H9 (cell line): ENCODE results near the gene USP6. TPM values are rescaled to one million over a fixed set of nuclear protein-coding genes. Genes with fewer than 3 reads are reported as not detected.
"Not testable (repeated sequence)": the region's sequence is repeated elsewhere in the genome, so short reads cannot be mapped to it uniquely, and the experiment has no call there.

Source experiments
- DNase-seq: peaks from one replicate; pipeline ENCODE4 v3.0.0-alpha.2; 2017
- H2AFZ ChIP-seq: one replicate; pipeline ENCODE4 v1.6.1; 2013; ENCODE audit warnings: mild to moderate bottlenecking, low read length, control low read depth, moderate library complexity
- H2AK5ac ChIP-seq: 2 replicates; pipeline ENCODE4 v1.6.1; 2013; ENCODE audit warnings: low read length, control low read depth, mixed read lengths; ENCODE audit not compliant: insufficient read length
- H2BK120ac ChIP-seq: one replicate; pipeline ENCODE4 v1.6.1; 2013; ENCODE audit warnings: low read depth, mild to moderate bottlenecking, low read length, control low read depth, inconsistent platforms; ENCODE audit not compliant: poor library complexity, severe bottlenecking
- H2BK12ac ChIP-seq: 2 replicates; pipeline ENCODE4 v1.6.1; 2013; ENCODE audit warnings: low read length, control low read depth, mixed read lengths, low read depth; ENCODE audit not compliant: insufficient read length
- H2BK15ac ChIP-seq: 2 replicates; pipeline ENCODE4 v1.6.1; 2013; ENCODE audit warnings: low read depth, low read length, control low read depth
- H2BK20ac ChIP-seq: one replicate; pipeline ENCODE4 v1.6.1; 2013; ENCODE audit warnings: low read depth, mild to moderate bottlenecking, low read length, control low read depth, inconsistent platforms; ENCODE audit not compliant: poor library complexity, severe bottlenecking
- H2BK5ac ChIP-seq: 2 replicates; pipeline ENCODE4 v1.6.1; 2013; ENCODE audit warnings: low read length, control low read depth, mixed read lengths; ENCODE audit not compliant: insufficient read length
- H3K14ac ChIP-seq: 2 replicates; pipeline ENCODE4 v1.6.1; 2013; ENCODE audit warnings: low read length, control low read depth; ENCODE audit not compliant: insufficient read depth
- H3K18ac ChIP-seq: 2 replicates; pipeline ENCODE4 v1.6.1; 2013; ENCODE audit warnings: low read depth, mild to moderate bottlenecking, mixed read lengths, low read length, control low read depth; ENCODE audit not compliant: insufficient read length
- H3K23ac ChIP-seq: 2 replicates; pipeline ENCODE4 v1.6.1; 2013; ENCODE audit warnings: low read length, control low read depth, mixed read lengths, low read depth; ENCODE audit not compliant: insufficient read length
- H3K23me2 ChIP-seq: 2 replicates; pipeline ENCODE4 v1.6.1; 2013; ENCODE audit warnings: low read depth, mild to moderate bottlenecking, mixed read lengths, low read length, control low read depth; ENCODE audit not compliant: insufficient read length, poor library complexity, severe bottlenecking
- H3K27ac ChIP-seq: 2 replicates; pipeline ENCODE4 v1.5.1; 2013; ENCODE audit warnings: low read length, control low read depth, mixed read lengths, low read depth; ENCODE audit not compliant: insufficient read length
- H3K27me3 ChIP-seq: 2 replicates; pipeline ENCODE4 v1.6.1; 2013; ENCODE audit warnings: low read length, control low read depth, inconsistent platforms; ENCODE audit not compliant: insufficient read depth
- H3K4ac ChIP-seq: 2 replicates; pipeline ENCODE4 v1.6.1; 2013; ENCODE audit warnings: low read depth, mild to moderate bottlenecking, control low read depth, inconsistent platforms, low read length, moderate library complexity
- H3K4me1 ChIP-seq: 2 replicates; pipeline ENCODE4 v1.6.1; 2013; ENCODE audit warnings: low read length, control low read depth, inconsistent platforms; ENCODE audit not compliant: insufficient read depth
- H3K4me2 ChIP-seq: 2 replicates; pipeline ENCODE4 v1.6.1; 2013; ENCODE audit warnings: low read length, control low read depth, mixed read lengths; ENCODE audit not compliant: insufficient read length, insufficient read depth
- H3K56ac ChIP-seq: 2 replicates; pipeline ENCODE4 v1.6.1; 2013; ENCODE audit warnings: low read depth, mild to moderate bottlenecking, mixed read lengths, low read length, control low read depth; ENCODE audit not compliant: insufficient read length
- H3K79me1 ChIP-seq: 2 replicates; pipeline ENCODE4 v1.6.1; 2013; ENCODE audit warnings: low read depth, mild to moderate bottlenecking, moderate library complexity, low read length, control low read depth, inconsistent platforms; ENCODE audit not compliant: insufficient read depth, poor library complexity, severe bottlenecking
- H3K79me2 ChIP-seq: 2 replicates; pipeline ENCODE4 v1.6.1; 2013; ENCODE audit warnings: low read length, control low read depth, inconsistent platforms; ENCODE audit not compliant: insufficient read depth
- H3K9ac ChIP-seq: 2 replicates; pipeline ENCODE4 v1.6.1; 2013; ENCODE audit warnings: low read length, control low read depth, mixed read lengths; ENCODE audit not compliant: insufficient read length; ENCODE audit errors: extremely low read depth
- H3K9me3 ChIP-seq: one replicate; pipeline ENCODE4 v1.6.1; 2013; ENCODE audit warnings: low read depth, low read length, inconsistent platforms; ENCODE audit not compliant: control insufficient read depth
- H3T11ph ChIP-seq: one replicate; pipeline ENCODE4 v1.6.1; 2013; ENCODE audit warnings: mild to moderate bottlenecking, low read length, control low read depth, inconsistent platforms
- H4K20me1 ChIP-seq: one replicate; pipeline ENCODE4 v1.6.1; 2013; ENCODE audit not compliant: control insufficient read depth, insufficient read length, insufficient read depth
- H4K5ac ChIP-seq: 2 replicates; pipeline ENCODE4 v1.6.1; 2013; ENCODE audit warnings: low read depth, mild to moderate bottlenecking, mixed read lengths, low read length, control low read depth; ENCODE audit not compliant: insufficient read length
- H4K8ac ChIP-seq: replicated peaks from 2 replicates; pipeline ENCODE4 v1.6.1; 2013; ENCODE audit warnings: low read length, control low read depth, mixed read lengths, low read depth; ENCODE audit not compliant: insufficient read length
- H4K91ac ChIP-seq: 2 replicates; pipeline ENCODE4 v1.6.1; 2013; ENCODE audit warnings: low read depth, mild to moderate bottlenecking, moderate library complexity, mixed read lengths, low read length, control low read depth; ENCODE audit not compliant: insufficient read length
- H3K27ac Mint-ChIP-seq, 3 experiments: 2 replicates in 2 of 3; 3 replicates in 1 of 3; pipeline ENCODE4 v1.8.0; 2020 to 2021; ENCODE audit warnings: mixed read lengths in 3 of 3, mild to moderate bottlenecking in 1 of 3, moderate library complexity in 1 of 3
- H3K27me3 Mint-ChIP-seq: 2 replicates; pipeline ENCODE4 v1.8.0; 2021; ENCODE audit warnings: low read depth, mild to moderate bottlenecking, moderate library complexity, mixed read lengths
- H3K36me3 Mint-ChIP-seq, 3 experiments: 2 replicates in 2 of 3; 3 replicates in 1 of 3; pipeline ENCODE4 v1.8.0; 2020 to 2021; ENCODE audit warnings: low read depth in 3 of 3, mixed read lengths in 3 of 3; ENCODE audit not compliant: insufficient read depth in 1 of 3
- H3K4me1 Mint-ChIP-seq, 2 experiments: 2 replicates each; pipeline ENCODE4 v1.8.0; 2020; ENCODE audit warnings: mixed read lengths in 2 of 2
- H3K4me3 Mint-ChIP-seq, 2 experiments: 2 replicates in 1 of 2; 3 replicates in 1 of 2; pipeline ENCODE4 v1.8.0; 2020 to 2021; ENCODE audit warnings: mild to moderate bottlenecking in 2 of 2, mixed read lengths in 2 of 2, moderate library complexity in 1 of 2
- H3K9me3 Mint-ChIP-seq, 2 experiments: 2 replicates in 1 of 2; 3 replicates in 1 of 2; pipeline ENCODE4 v1.8.0; 2020; ENCODE audit warnings: mild to moderate bottlenecking in 2 of 2, mixed read lengths in 2 of 2, moderate library complexity in 1 of 2
- WGBS: extraction: QIAGEN DNeasy Blood & Tissue Kit; methylation state at CpG from one replicate; pipeline ENCODE4 v1.1.7; 2013; ENCODE audit warnings: missing lambda C conversion rate, low lambda C conversion rate, mixed read lengths; ENCODE audit not compliant: insufficient read length; ENCODE audit errors: extremely low coverage; 5-methylcytosine and 5-hydroxymethylcytosine counted together
- total RNA-seq: library from RNA; stranded (reverse); gene quantifications from 2 replicates; pipeline ENCODE4 v1.2.1, GENCODE V29; 2021
- TF ChIP-seq, protein P1 (sequence below): fragments of 200-600 bp; sonication (generic); conservative IDR thresholded peaks from 3 replicates; pipeline ENCODE4 v1.8.0; 2021; ENCODE audit warnings: antibody characterized with exemption, mild to moderate bottlenecking

The USP6 gene
- total RNA-seq, 1 experiment from 2014 or later: 0.17 TPM

GRCh38 chr17:5135726-5136579 is 20.1 kb downstream of the USP6 start:
- no peak overlapping the region for H3K56ac ChIP-seq
- H4K91ac ChIP-seq: no peak overlapping the region
- H4K8ac ChIP-seq: no peak overlapping the region
- Mint-ChIP-seq H3K9me3 (no peaks in the 10 kb centered on the region), H3K27me3 (peaks cover 7% of the 10 kb centered on the region; the same call in 1 of the 2 replicates), H3K4me3 (no peak overlapping the region; a peak in 1 of 5 replicates), H3K4me1 (no peaks in the 10 kb centered on the region), H3K36me3 (no peaks in the 10 kb centered on the region), H3K27ac (no peak overlapping the region; a peak in 1 of 7 replicates)
- H4K5ac ChIP-seq: no peak overlapping the region
- H3K23ac ChIP-seq: no peak overlapping the region
- no peaks in the 10 kb centered on the region for H3K79me1 ChIP-seq
- H3T11ph ChIP-seq: no peak overlapping the region
- no peak overlapping the region; the same call in 1 of the 2 replicates for H3K14ac ChIP-seq
- H2AFZ ChIP-seq: no peak overlapping the region
- no peaks in the 10 kb centered on the region for H3K79me2 ChIP-seq
- H3K18ac ChIP-seq: no peak overlapping the region
- no peaks in the 10 kb centered on the region for H3K23me2 ChIP-seq
- no peak overlapping the region for H2AK5ac ChIP-seq
- DNase-seq: peak; percentile 23
- H3K9ac ChIP-seq: no peak overlapping the region
- H3K4ac ChIP-seq: no peak overlapping the region
- no peaks in the 10 kb centered on the region for H4K20me1 ChIP-seq
- H3K4me2 ChIP-seq: no peak overlapping the region
- WGBS: no CpG with 5 or more reads among the region's 14 CpGs
- no peak overlapping the region for H2BK12ac ChIP-seq
- no peaks in the 10 kb centered on the region for H3K9me3 ChIP-seq
- no peak overlapping the region for H3K27ac ChIP-seq
- no peak overlapping the region for H2BK20ac ChIP-seq
- H3K4me1 ChIP-seq: no peaks in the 10 kb centered on the region
- H2BK120ac ChIP-seq: no peak overlapping the region
- no peaks in the 10 kb centered on the region for H3K27me3 ChIP-seq
- H2BK15ac ChIP-seq: no peak overlapping the region
- H2BK5ac ChIP-seq: no peak overlapping the region
- TF ChIP-seq, protein P1, sequence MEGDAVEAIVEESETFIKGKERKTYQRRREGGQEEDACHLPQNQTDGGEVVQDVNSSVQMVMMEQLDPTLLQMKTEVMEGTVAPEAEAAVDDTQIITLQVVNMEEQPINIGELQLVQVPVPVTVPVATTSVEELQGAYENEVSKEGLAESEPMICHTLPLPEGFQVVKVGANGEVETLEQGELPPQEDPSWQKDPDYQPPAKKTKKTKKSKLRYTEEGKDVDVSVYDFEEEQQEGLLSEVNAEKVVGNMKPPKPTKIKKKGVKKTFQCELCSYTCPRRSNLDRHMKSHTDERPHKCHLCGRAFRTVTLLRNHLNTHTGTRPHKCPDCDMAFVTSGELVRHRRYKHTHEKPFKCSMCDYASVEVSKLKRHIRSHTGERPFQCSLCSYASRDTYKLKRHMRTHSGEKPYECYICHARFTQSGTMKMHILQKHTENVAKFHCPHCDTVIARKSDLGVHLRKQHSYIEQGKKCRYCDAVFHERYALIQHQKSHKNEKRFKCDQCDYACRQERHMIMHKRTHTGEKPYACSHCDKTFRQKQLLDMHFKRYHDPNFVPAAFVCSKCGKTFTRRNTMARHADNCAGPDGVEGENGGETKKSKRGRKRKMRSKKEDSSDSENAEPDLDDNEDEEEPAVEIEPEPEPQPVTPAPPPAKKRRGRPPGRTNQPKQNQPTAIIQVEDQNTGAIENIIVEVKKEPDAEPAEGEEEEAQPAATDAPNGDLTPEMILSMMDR: no peak

- H3K18ac ChIP-seq, H2BK20ac ChIP-seq, H3K9ac ChIP-seq, H2AFZ ChIP-seq, H4K20me1 ChIP-seq, H2BK12ac ChIP-seq, H3K23ac ChIP-seq, H3K14ac ChIP-seq, H4K5ac ChIP-seq, H3K79me1 ChIP-seq, H3K79me2 ChIP-seq, H3K4me1 Mint-ChIP-seq, H3K4me1 ChIP-seq, H4K91ac ChIP-seq, H3K4ac ChIP-seq, H3K27me3 Mint-ChIP-seq, H3K4me2 ChIP-seq, H3K9me3 ChIP-seq, H2AK5ac ChIP-seq, H3K27me3 ChIP-seq, H2BK5ac ChIP-seq, DNase-seq, H4K8ac ChIP-seq, H2BK120ac ChIP-seq, H3K27ac ChIP-seq, H3K36me3 Mint-ChIP-seq, H3K27ac Mint-ChIP-seq, H3K23me2 ChIP-seq, H2BK15ac ChIP-seq, H3K56ac ChIP-seq, H3K4me3 Mint-ChIP-seq, H3T11ph ChIP-seq, H3K9me3 Mint-ChIP-seq: not testable (repeated sequence)
- WGBS: no CpG with 5 or more reads among the region's 14 CpGs
Measured at GRCh38 chr17:5136580-5137412, 21.0 kb downstream of the USP6 start.
